ENCODE data around the gene KNSTRN. TPM values are rescaled to one million over a fixed set of nuclear protein-coding genes. Genes with fewer than 3 reads are reported as not detected.
A peak's percentile ranks its signal among the peaks of the same experiment; 100 is the strongest.

KNSTRN gene
- total and polyA plus RNA-seq, 8 donors = 4.0 to 16.3 (median 12.5) TPM

DNA sequence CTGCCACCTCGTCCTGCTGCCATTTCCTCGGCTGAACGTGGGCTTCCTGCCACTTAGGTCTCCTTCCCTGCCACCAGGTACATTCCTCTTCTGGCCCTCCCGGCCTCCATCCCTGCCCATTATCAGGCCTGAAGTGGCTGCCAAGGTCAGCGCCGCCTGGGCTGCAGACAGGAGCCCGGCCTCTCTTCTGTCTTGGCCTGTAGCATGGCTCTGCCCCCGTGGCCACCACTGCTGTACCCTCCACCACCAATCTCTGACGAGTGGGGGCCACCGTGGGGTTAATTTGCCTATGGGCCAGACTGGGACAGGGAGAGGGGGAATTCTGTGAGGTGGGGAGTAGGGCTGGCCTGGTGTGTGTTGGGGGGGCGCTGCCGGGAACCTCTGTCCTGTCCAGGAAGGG is 56.2 kb downstream of the KNSTRN start:
- DNase-seq = peak; percentile 42 to 53
- H3K4me3 ChIP-seq = no peak overlapping the region
- intact Hi-C loops (cut with DNase I; ENCODE audit: low total_unique reads) = no loop called here
- TF ChIP-seq, protein P1, sequence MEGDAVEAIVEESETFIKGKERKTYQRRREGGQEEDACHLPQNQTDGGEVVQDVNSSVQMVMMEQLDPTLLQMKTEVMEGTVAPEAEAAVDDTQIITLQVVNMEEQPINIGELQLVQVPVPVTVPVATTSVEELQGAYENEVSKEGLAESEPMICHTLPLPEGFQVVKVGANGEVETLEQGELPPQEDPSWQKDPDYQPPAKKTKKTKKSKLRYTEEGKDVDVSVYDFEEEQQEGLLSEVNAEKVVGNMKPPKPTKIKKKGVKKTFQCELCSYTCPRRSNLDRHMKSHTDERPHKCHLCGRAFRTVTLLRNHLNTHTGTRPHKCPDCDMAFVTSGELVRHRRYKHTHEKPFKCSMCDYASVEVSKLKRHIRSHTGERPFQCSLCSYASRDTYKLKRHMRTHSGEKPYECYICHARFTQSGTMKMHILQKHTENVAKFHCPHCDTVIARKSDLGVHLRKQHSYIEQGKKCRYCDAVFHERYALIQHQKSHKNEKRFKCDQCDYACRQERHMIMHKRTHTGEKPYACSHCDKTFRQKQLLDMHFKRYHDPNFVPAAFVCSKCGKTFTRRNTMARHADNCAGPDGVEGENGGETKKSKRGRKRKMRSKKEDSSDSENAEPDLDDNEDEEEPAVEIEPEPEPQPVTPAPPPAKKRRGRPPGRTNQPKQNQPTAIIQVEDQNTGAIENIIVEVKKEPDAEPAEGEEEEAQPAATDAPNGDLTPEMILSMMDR (IDR thresholded peaks at IDR 0.05) = no peak
- no peak for TF ChIP-seq POLR2A (IDR thresholded peaks at IDR 0.05)
- no peak for TF ChIP-seq POLR2AphosphoS5 (IDR thresholded peaks at IDR 0.05)
- no peak for TF ChIP-seq EP300 (IDR thresholded peaks at IDR 0.05)
- peaks cover 53 to 71% (median 63%) of the 10 kb centered on the region in 4 donors for H3K4me1 ChIP-seq
- whole genome bisulfite sequencing, 5 donors = 35 to 77% (median 43%) methylated on average over 11 to 12 of the region's 12 CpGs
- no peaks in the 10 kb centered on the region for H3K9me3 ChIP-seq
- peaks cover 0 to 47% (median 12%) of the 10 kb centered on the region in 3 donors for H3K27me3 ChIP-seq
- H3K27ac ChIP-seq = peak overlapping the region in 1 of 5 donors; percentile 90
- H3K36me3 ChIP-seq = no peaks in the 10 kb centered on the region

DNA sequence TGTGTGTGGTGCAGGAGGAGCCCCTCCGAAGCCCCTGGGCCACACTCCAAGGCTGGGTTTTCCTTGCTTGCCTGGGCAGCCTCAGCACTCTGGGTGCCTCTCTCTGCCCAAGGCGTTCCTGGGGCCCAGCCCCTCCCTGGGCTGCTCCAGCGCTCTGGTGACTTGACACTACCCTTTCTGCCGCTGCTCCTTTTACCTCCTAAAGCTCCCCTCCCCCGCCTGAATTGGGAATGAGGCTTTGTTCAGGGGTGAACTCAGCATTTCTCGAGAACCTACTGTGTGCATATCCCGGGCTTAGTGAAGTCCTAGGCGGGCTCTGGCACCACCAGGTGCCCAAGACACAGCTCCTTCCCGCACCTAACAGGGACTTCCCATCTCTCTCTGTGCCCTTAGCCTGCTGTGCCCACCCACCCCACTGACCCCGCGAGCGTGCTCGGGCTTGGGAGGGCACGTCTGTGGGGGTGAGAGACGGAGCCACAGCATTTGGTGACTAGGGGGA is 57.0 kb downstream of the KNSTRN start:
- WGBS, 5 donors = 11 to 13% (median 12%) methylated on average over 14 to 15 of the region's 15 CpGs
- Histone ChIP-seq H3K27me3 (peaks cover 0 to 47% (median 12%) of the 10 kb centered on the region in 3 donors), H3K27ac (peak overlapping the region; percentile 52 to 90 (median 61)), H3K4me1 (peaks cover 58 to 79% (median 68%) of the 10 kb centered on the region in 4 donors), H3K9me3 (no peaks in the 10 kb centered on the region), H3K4me3 (peak overlapping the region; percentile 81 to 96 (median 92)), H3K36me3 (no peaks in the 10 kb centered on the region)
- intact Hi-C loops (cut with DNase I; ENCODE audit: low total_unique reads) = no loop called here
- peak; percentile 45 to 70 for DNase-seq
- TF ChIP-seq EP300 (IDR thresholded peaks at IDR 0.05) = no peak
- no peak for TF ChIP-seq POLR2A (IDR thresholded peaks at IDR 0.05)
- TF ChIP-seq POLR2AphosphoS5 (IDR thresholded peaks at IDR 0.05) = no peak

DNA sequence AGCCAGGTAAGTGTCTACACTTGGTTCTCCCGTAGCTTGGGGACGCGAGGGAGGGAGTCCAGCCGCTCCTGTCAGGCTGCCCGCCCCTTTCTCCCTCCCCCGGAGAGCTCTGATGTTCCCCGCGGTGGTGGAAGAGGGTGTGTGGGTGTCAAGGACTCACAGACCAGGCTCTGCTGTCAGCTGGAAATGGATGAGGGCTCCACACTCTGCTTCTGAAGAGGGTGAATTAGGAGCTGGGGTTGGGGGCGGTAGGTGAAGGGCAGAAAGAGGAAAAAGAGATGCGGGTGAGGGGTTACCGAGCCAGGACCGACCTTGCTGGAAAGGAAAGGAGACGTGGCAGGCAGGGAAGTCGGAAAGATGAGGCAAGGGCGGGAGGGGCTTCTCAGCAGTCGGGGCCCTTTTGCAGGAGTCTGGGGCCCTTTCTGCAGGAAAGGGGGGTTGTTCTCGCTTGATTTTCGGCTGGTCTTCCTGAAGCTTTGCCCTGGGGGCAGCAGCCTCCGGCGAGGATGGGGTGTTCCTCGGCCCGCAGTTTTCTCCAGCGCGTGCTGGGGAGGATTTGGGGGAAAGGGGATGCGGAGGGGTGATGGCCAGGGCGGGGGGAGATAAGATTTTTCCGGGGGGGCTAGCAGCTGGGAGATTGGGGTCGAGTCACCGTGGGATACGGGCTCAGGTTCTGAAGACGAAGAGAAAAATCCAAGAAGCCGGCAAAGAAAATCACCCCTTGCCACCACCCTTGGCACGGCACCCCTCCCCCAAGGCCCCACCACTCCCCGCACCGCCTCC is 57.6 kb downstream of the KNSTRN start:
- Histone ChIP-seq H3K27ac (peak overlapping the region; percentile 52 to 90 (median 61)), H3K36me3 (no peaks in the 10 kb centered on the region), H3K4me1 (peaks cover 63 to 86% (median 72%) of the 10 kb centered on the region in 4 donors), H3K4me3 (peak overlapping the region; percentile 81 to 96 (median 92)), H3K9me3 (no peaks in the 10 kb centered on the region), H3K27me3 (peaks cover 0 to 44% (median 12%) of the 10 kb centered on the region in 3 donors)
- intact Hi-C loops (cut with DNase I; ENCODE audit: low total_unique reads) = no loop called here
- WGBS, 5 donors = 0 to 2% (median 1%) methylated on average over 31 to 35 of the region's 35 CpGs
- TF ChIP-seq, protein P1 (IDR thresholded peaks at IDR 0.05) = no peak
- TF ChIP-seq EP300 (IDR thresholded peaks at IDR 0.05) = no peak
- TF ChIP-seq POLR2AphosphoS5 (IDR thresholded peaks at IDR 0.05) = no peak
- TF ChIP-seq POLR2A (IDR thresholded peaks at IDR 0.05) = no peak
- DNase-seq = peak; percentile 47 to 78

DNA sequence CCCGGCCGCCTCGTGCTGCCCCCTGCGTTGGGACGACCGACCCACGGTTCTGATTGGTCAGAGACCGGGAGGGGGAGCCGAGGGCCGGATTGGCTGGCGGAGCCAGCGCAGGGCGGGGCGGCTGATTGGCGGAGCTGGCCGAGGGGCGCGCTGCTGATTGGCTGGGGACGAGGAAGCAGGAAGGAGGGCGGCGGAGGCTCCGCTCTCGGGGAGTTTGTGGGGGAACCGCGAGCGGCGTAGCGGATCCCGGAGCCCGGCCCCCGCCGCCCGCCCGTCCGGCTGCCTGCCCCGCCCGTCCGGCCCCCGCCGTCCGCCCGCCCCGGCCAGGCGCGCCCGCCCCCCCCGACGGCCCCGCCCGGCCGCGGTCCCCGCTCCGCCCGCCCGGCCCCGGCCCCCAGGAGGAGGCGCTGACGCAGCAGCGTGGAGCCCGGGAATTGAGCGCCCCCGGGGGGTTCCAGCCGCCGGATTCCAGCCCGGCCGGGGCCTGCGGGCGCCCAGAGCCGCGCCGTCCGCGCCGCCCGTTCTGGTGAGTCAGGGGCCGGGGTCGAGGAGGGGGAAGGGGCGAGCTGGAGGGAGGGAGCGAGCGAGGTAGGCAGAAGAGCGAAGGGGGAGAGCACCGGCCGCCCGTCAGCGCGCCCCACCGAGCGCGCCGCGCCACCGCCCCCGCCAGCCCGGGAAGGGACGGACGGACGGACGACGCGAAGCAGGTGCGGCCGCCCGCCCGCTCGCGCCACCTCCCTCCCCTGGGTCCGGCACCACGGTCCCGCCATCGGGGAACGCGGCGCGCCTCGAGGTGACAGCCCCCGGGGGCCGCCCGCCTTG is 58.4 kb downstream of the KNSTRN start, which contains the start of gene BAHD1:
BAHD1 (plus strand) TSS at position 211 of the 822 bp plus-strand sequence. CDS start 17,512 bp downstream, outside the sequence.
- Histone ChIP-seq H3K9me3 (no peaks in the 10 kb centered on the region), H3K4me1 (peaks cover 64 to 86% (median 74%) of the 10 kb centered on the region in 4 donors), H3K27me3 (peaks cover 0 to 36% (median 7%) of the 10 kb centered on the region in 3 donors), H3K4me3 (peak within 1 kb of the TSS; percentile 81 to 96 (median 92)), H3K27ac (peak within 1 kb of the TSS; percentile 77 to 90 (median 85)), H3K36me3 (no peaks in the 10 kb centered on the region)
- peak; percentile 96 to 99 for DNase-seq
- WGBS, 5 donors = 0 to 1% (median 1%) methylated on average over 51 to 119 of the region's 119 CpGs
- intact Hi-C loops (cut with DNase I; ENCODE audit: low total_unique reads) = no loop called here
- TF ChIP-seq, protein P1 (IDR thresholded peaks at IDR 0.05) = no peak
- TF ChIP-seq POLR2A (IDR thresholded peaks at IDR 0.05) (no peak), EP300 (IDR thresholded peaks at IDR 0.05) (no peak), POLR2AphosphoS5 (IDR thresholded peaks at IDR 0.05) (peak in 1 of 3 donors; percentile 60)

All from stomach (tissue), 9 donors.